PC-3 (cell line): Measurements from ENCODE around the gene TAS2R19. TPM values are rescaled to one million over a fixed set of nuclear protein-coding genes. Genes with fewer than 3 reads are reported as not detected.

Experiments
- ATAC-seq: fragments of 200-7000 bp; cut with Tn5 transposase; 2 replicates; pipeline ENCODE4 v1.9.1; 2020; ENCODE audit warnings: mild to moderate bottlenecking, moderate library complexity
- BruUV-seq: library from RNA; stranded (reverse); fragments of 400-500 nt; replicated peaks from 2 replicates; lab custom pipeline; 2021; lab: Mats Ljungman, UMichigan
- CTCF ChIA-PET: fragments of 300-600 bp; sonication (Branson Sonifier 250); formaldehyde crosslinking; loops from one replicate; lab custom pipeline; 2022; ENCODE audit warnings: antibody characterized with exemption; lab: Charles Lee
- POLR2A ChIA-PET: fragments of 300-600 bp; sonication (Branson Sonifier 250); formaldehyde crosslinking; loops from one replicate; lab custom pipeline; 2022; ENCODE audit warnings: antibody characterized with exemption; ENCODE audit not compliant: unreplicated experiment; lab: Charles Lee
- DNase-seq: peaks from one replicate; pipeline ENCODE4 v3.0.0-alpha.2; 2015
- H2AFZ ChIP-seq: fragments of 300-600 bp; sonication (generic); 2 replicates; pipeline ENCODE4 v1.6.0; 2016; ENCODE audit warnings: antibody characterized with exemption, low read length
- H3F3A ChIP-seq: fragments of 300-600 bp; sonication (generic); one replicate; pipeline ENCODE4 v1.6.0; 2017; ENCODE audit warnings: antibody characterized with exemption, low read length, control low read depth, mild to moderate bottlenecking; ENCODE audit not compliant: unreplicated experiment
- H3K27ac ChIP-seq: fragments of 300-600 bp; sonication (generic); 2 replicates; pipeline ENCODE4 v1.5.1; 2016; ENCODE audit warnings: mild to moderate bottlenecking, low read length
- H3K27me3 ChIP-seq: fragments of 300-600 bp; sonication (generic); 2 replicates; pipeline ENCODE4 v1.6.1; 2016; ENCODE audit warnings: low read length, mixed read lengths
- H3K36me3 ChIP-seq: fragments of 300-600 bp; sonication (generic); 2 replicates; pipeline ENCODE4 v1.6.1; 2016; ENCODE audit warnings: low read depth, mixed run types, low read length, mixed read lengths
- H3K4me1 ChIP-seq: fragments of 300-600 bp; sonication (generic); 2 replicates; pipeline ENCODE4 v1.5.1; 2016; ENCODE audit warnings: low read length; ENCODE audit not compliant: insufficient read depth
- H3K4me2 ChIP-seq: fragments of 300-600 bp; sonication (generic); 2 replicates; pipeline ENCODE4 v1.6.0; 2016; ENCODE audit warnings: low read length
- H3K4me3 ChIP-seq: fragments of 300-600 bp; sonication (generic); 2 replicates; pipeline ENCODE4 v1.5.1; 2016; ENCODE audit warnings: mild to moderate bottlenecking, low read length, mixed read lengths
- H3K79me2 ChIP-seq: fragments of 300-600 bp; sonication (generic); 2 replicates; pipeline ENCODE4 v1.6.1; 2017; ENCODE audit warnings: low read length, mixed read lengths
- H3K9ac ChIP-seq: fragments of 300-600 bp; sonication (generic); 2 replicates; pipeline ENCODE4 v1.6.0; 2016; ENCODE audit warnings: mild to moderate bottlenecking, low read length
- H3K9me2 ChIP-seq: fragments of 300-600 bp; sonication (generic); replicated peaks from 2 replicates; pipeline ENCODE4 v1.6.1; 2016; ENCODE audit warnings: mixed run types, low read length, mixed read lengths
- H3K9me3 ChIP-seq: fragments of 300-600 bp; sonication (generic); 2 replicates; pipeline ENCODE4 v1.6.1; 2016; ENCODE audit warnings: low read length, mixed read lengths
- H4K20me1 ChIP-seq: fragments of 300-600 bp; sonication (generic); 2 replicates; pipeline ENCODE4 v1.6.1; 2016; ENCODE audit warnings: low read length, mixed read lengths
- CTCF ChIP-seq: fragments of 300-600 bp; sonication (generic); conservative IDR thresholded peaks from 2 replicates; pipeline ENCODE4 v1.5.1; 2017; ENCODE audit warnings: antibody characterized with exemption, low read depth, mild to moderate bottlenecking, low read length
- EZH2 ChIP-seq: fragments of 300-600 bp; sonication (generic); IDR thresholded peaks from one replicate; pipeline ENCODE4 v1.6.1; 2017; ENCODE audit warnings: antibody characterized with exemption, mild to moderate bottlenecking, low read length; ENCODE audit not compliant: unreplicated experiment
- EZH2phosphoT487 ChIP-seq: fragments of 300-600 bp; sonication (generic); IDR thresholded peaks from 2 replicates; pipeline ENCODE4 v1.6.1; 2018; ENCODE audit warnings: mild to moderate bottlenecking, antibody characterized with exemption, low read length, borderline replicate concordance
- intact Hi-C: fragments of 100-400 bp; cut with micrococcal nuclease; formaldehyde crosslinking; loops from 2 replicates; pipeline ENCODE4 v1.9.0; 2023
- total RNA-seq: library from RNA; depleted of rRNA; stranded (reverse); fragments of >200 nt; gene quantifications from 2 replicates; pipeline ENCODE4 v1.2.3, GENCODE V29; 2014

TAS2R19 gene
- total RNA-seq, 1 experiment from 2014 or later = not detected

GRCh38 chr12:11031307-11031706 lies 8.9 kb upstream of the TAS2R19 start, which contains the start of gene TAS2R31:
TSS of gene TAS2R31 (minus strand) at chr12:11031407. CDS start at chr12:11031335, 72 bp downstream.
- Histone ChIP-seq H3K9me3 (no peaks in the 10 kb centered on the region), H3K9ac (no peak within 1 kb of the TSS), H3K4me2 (no peak within 1 kb of the TSS), H3K36me3 (no peaks in the 10 kb centered on the region), H2AFZ (no peak within 1 kb of the TSS), H4K20me1 (no peaks in the 10 kb centered on the region), H3K4me3 (no peak within 1 kb of the TSS), H3K27me3 (no peaks in the 10 kb centered on the region), H3K9me2 (no peaks in the 10 kb centered on the region), H3K79me2 (no peaks in the 10 kb centered on the region), H3K4me1 (no peaks in the 10 kb centered on the region), H3F3A (no peaks in the 10 kb centered on the region), H3K27ac (no peak within 1 kb of the TSS)
- DNase-seq (no peak), ATAC-seq (no peak)
- ChIA-PET POLR2A (no interaction called here), CTCF (no interaction called here)
- TF ChIP-seq CTCF (no peak), EZH2 (no peak)
- no TSS peak for BruUV-seq
- intact Hi-C loops = no loop called here

- H3K9me3 ChIP-seq = no peaks in the 10 kb centered on the region
- H2AFZ ChIP-seq = no peak overlapping the region
- DNase-seq (peak; percentile 22), ATAC-seq (no peak)
- TF ChIP-seq CTCF (peak; percentile 46; the same call in 1 of the 2 replicates), EZH2 (no peak), EZH2phosphoT487 (no peak)
- BruUV-seq = no TSS peak
- intact Hi-C loops = no loop called here
- H4K20me1 ChIP-seq = no peaks in the 10 kb centered on the region
- H3K79me2 ChIP-seq = no peaks in the 10 kb centered on the region
- no peak overlapping the region for H3K27ac ChIP-seq
- H3K4me2 ChIP-seq = no peak overlapping the region
- no peaks in the 10 kb centered on the region for H3K9me2 ChIP-seq
- no peaks in the 10 kb centered on the region for H3F3A ChIP-seq
- H3K36me3 ChIP-seq = no peaks in the 10 kb centered on the region
- ChIA-PET CTCF (no interaction called here), POLR2A (no interaction called here)
- no peak overlapping the region for H3K9ac ChIP-seq
- no peaks in the 10 kb centered on the region for H3K27me3 ChIP-seq
- H3K4me1 ChIP-seq = no peaks in the 10 kb centered on the region
- H3K4me3 ChIP-seq = no peak overlapping the region
Measured at GRCh38 chr12:11026118-11026517, 3.7 kb upstream of the TAS2R19 start.

- Histone ChIP-seq H2AFZ (no peak overlapping the region), H3K4me3 (no peak overlapping the region), H3K79me2 (no peaks in the 10 kb centered on the region), H3K36me3 (no peaks in the 10 kb centered on the region), H3F3A (no peaks in the 10 kb centered on the region), H3K9me3 (no peaks in the 10 kb centered on the region), H3K4me2 (no peak overlapping the region), H3K4me1 (no peaks in the 10 kb centered on the region), H3K9me2 (no peaks in the 10 kb centered on the region), H3K9ac (no peak overlapping the region), H4K20me1 (no peaks in the 10 kb centered on the region), H3K27me3 (no peaks in the 10 kb centered on the region), H3K27ac (no peak overlapping the region)
- TF ChIP-seq CTCF = no peak
- ATAC-seq (no peak), DNase-seq (no peak)
- intact Hi-C loops = no loop called here
- ChIA-PET POLR2A (no interaction called here), CTCF (no interaction called here)
- BruUV-seq = no TSS peak
Measured at GRCh38 chr12:11023387-11023786, 967 bp upstream of the TAS2R19 start.
